Testis (tissue), 3 donors: ENCODE measurements around the gene LYPD6. TPM values are rescaled to one million over a fixed set of nuclear protein-coding genes. Genes with fewer than 3 reads are reported as not detected.

Source experiments
- DNase-seq: peaks from one replicate; pipeline ENCODE4 v3.0.0-alpha.2; 2019
- H3K27ac ChIP-seq, 2 donors: fragments of 200-600 bp; sonication (generic); one replicate each; pipeline ENCODE4 v1.5.1; 2019
- H3K27me3 ChIP-seq: fragments of 200-600 bp; sonication (generic); one replicate; pipeline ENCODE4 v1.5.1; 2019
- H3K36me3 ChIP-seq: fragments of 200-600 bp; sonication (generic); one replicate; pipeline ENCODE4 v1.5.1; 2017; ENCODE audit warnings: low read depth; ENCODE audit errors: missing control alignments
- H3K4me1 ChIP-seq: fragments of 200-600 bp; sonication (generic); one replicate; pipeline ENCODE4 v1.5.1; 2019
- H3K4me3 ChIP-seq, 2 donors: fragments of 200-600 bp; sonication (generic); one replicate each; pipeline ENCODE4 v1.5.1; 2017 to 2019
- H3K9me3 ChIP-seq: fragments of 200-600 bp; sonication (generic); one replicate; pipeline ENCODE4 v1.5.1; 2017
- CTCF ChIP-seq, 3 experiments: fragments of 450-650 bp in 2 of 3; fragments of 200-600 bp in 1 of 3; sonication (generic) in 1 of 3; IDR thresholded peaks; one replicate each; pipeline ENCODE4 v1.5.1; 2016 to 2019; ENCODE audit warnings: antibody characterized with exemption in 3 of 3, mild to moderate bottlenecking in 2 of 3, moderate library complexity in 1 of 3
- POLR2A ChIP-seq: fragments of 450-650 bp; IDR thresholded peaks from one replicate; pipeline ENCODE4 v1.6.1; 2017; ENCODE audit warnings: antibody characterized with exemption, mild to moderate bottlenecking, moderate library complexity
- WGBS, 2 donors: methylation state at CpG; one replicate each; pipeline ENCODE4 v1.1.5; 2018; 5-methylcytosine and 5-hydroxymethylcytosine counted together
- intact Hi-C: fragments of 100-400 bp; cut with DNase I; formaldehyde crosslinking; loops from one replicate; pipeline ENCODE4 v1.15.1; 2023; ENCODE audit warnings: low total_unique reads
- polyA plus RNA-seq: library from polyadenylated mRNA; stranded (reverse); fragments of 350-450 nt; fragmentation: Illumina TruSeq; extraction: RNeasy Lipid Tissue Mini Kit (QIAGEN cat#74804); gene quantifications from one replicate; pipeline ENCODE4 v1.2.3, GENCODE V29; 2014; ENCODE audit warnings: low read depth, low replicate concordance; ENCODE audit not compliant: insufficient read depth
- total RNA-seq, 2 donors: library from RNA; depleted of rRNA; stranded (reverse); fragments of >200 nt; gene quantifications; one replicate each; pipeline ENCODE4 v1.2.3, GENCODE V29; 2016

Gene LYPD6
- total and polyA plus RNA-seq, 3 donors from 2014 or later = 6.8 to 10.2 (median 6.9) TPM

- TF ChIP-seq CTCF (IDR thresholded peaks at IDR 0.05) (no peak), POLR2A (no peak)
- no peak overlapping the region for H3K4me3 ChIP-seq
- intact Hi-C loops = no loop called here
These were observed 128.1 kb downstream of the LYPD6 start for GRCh38 chr2:149458502-149458901.

GRCh38 chr2:149463328-149464002 lies 133.1 kb downstream of the LYPD6 start:
- no peaks in the 10 kb centered on the region for H3K27me3 ChIP-seq
- no peaks in the 10 kb centered on the region for H3K36me3 ChIP-seq
- WGBS, 2 donors = 39 to 60% methylated on average over 2 of the region's 2 CpGs
- no peak overlapping the region for H3K27ac ChIP-seq
- intact Hi-C loops = no loop called here
- H3K4me1 ChIP-seq = no peaks in the 10 kb centered on the region
- no peak for DNase-seq
- no peak overlapping the region for H3K4me3 ChIP-seq
- no peak for TF ChIP-seq POLR2A
- TF ChIP-seq CTCF (IDR thresholded peaks at IDR 0.05) = no peak
- no peaks in the 10 kb centered on the region for H3K9me3 ChIP-seq

More at GRCh38 chr2:149458502-149458901, 128.1 kb downstream of the LYPD6 start:
- no peaks in the 10 kb centered on the region for H3K27me3 ChIP-seq
- DNase-seq = no peak
- H3K27ac ChIP-seq = no peak overlapping the region
- H3K9me3 ChIP-seq = no peaks in the 10 kb centered on the region
- no peaks in the 10 kb centered on the region for H3K4me1 ChIP-seq
- H3K36me3 ChIP-seq = no peaks in the 10 kb centered on the region

GRCh38 chr2:149464396-149464795 lies 134.0 kb downstream of the LYPD6 start:
- intact Hi-C loops = no loop called here
- WGBS, 2 donors = 94 to 97% methylated on average over 7 of the region's 7 CpGs

GRCh38 chr2:149465873-149466272 lies 135.5 kb downstream of the LYPD6 start:
- DNase-seq = no peak
- TF ChIP-seq CTCF (IDR thresholded peaks at IDR 0.05) (no peak), POLR2A (no peak)
- no peaks in the 10 kb centered on the region for H3K9me3 ChIP-seq
- intact Hi-C loops = no loop called here
- H3K36me3 ChIP-seq = no peaks in the 10 kb centered on the region
- H3K27ac ChIP-seq = no peak overlapping the region
- no peaks in the 10 kb centered on the region for H3K4me1 ChIP-seq
- WGBS, 2 donors = 83 to 90% methylated on average over 2 of the region's 2 CpGs
- H3K27me3 ChIP-seq = no peaks in the 10 kb centered on the region
- no peak overlapping the region for H3K4me3 ChIP-seq

More at GRCh38 chr2:149464396-149464795, 134.0 kb downstream of the LYPD6 start:
- Histone ChIP-seq H3K4me1 (no peaks in the 10 kb centered on the region), H3K4me3 (no peak overlapping the region), H3K27me3 (no peaks in the 10 kb centered on the region), H3K27ac (no peak overlapping the region), H3K9me3 (no peaks in the 10 kb centered on the region), H3K36me3 (no peaks in the 10 kb centered on the region)
- no peak for DNase-seq
- TF ChIP-seq POLR2A (no peak), CTCF (IDR thresholded peaks at IDR 0.05) (no peak)

GRCh38 chr2:149466635-149467034 lies 136.2 kb downstream of the LYPD6 start:
- Histone ChIP-seq H3K27me3 (no peaks in the 10 kb centered on the region), H3K9me3 (no peaks in the 10 kb centered on the region), H3K36me3 (no peaks in the 10 kb centered on the region), H3K4me3 (no peak overlapping the region), H3K27ac (no peak overlapping the region), H3K4me1 (no peaks in the 10 kb centered on the region)
- no peak for TF ChIP-seq POLR2A
- no peak for DNase-seq
- intact Hi-C loops = no loop called here
- WGBS, 2 donors = 45 to 52% methylated on average over 3 of the region's 3 CpGs
